ENCODE results near the gene POR.
"Not testable (repeated sequence)": the region's sequence is repeated elsewhere in the genome, so short reads cannot be mapped to it uniquely, and the experiment has no call there.

The POR gene

GRCh38 chr7:75914655-75915415, at the start of gene POR:
Gene POR, plus strand, starts transcription at chr7:75915155. Its CDS starts 38,847 bp downstream, at chr7:75954002.
- DNase-seq (ENCODE audit: low read depth, low spot score) = no peak

- no peak for DNase-seq (ENCODE audit: low read depth, low spot score)
Measured at GRCh38 chr7:75866114-75866488, 48.9 kb upstream of the POR start.

- DNase-seq (ENCODE audit: low read depth, low spot score) = peak; percentile 56
Measured at GRCh38 chr7:75866489-75867389, 48.2 kb upstream of the POR start.

GRCh38 chr7:75867390-75867717, 47.6 kb upstream of the POR start:
- DNase-seq (ENCODE audit: low read depth, low spot score) = no peak

- no peak for DNase-seq (ENCODE audit: low read depth, low spot score)
Measured at GRCh38 chr7:75868153-75868552, 46.8 kb upstream of the POR start.

GRCh38 chr7:75869776-75870379, 45.1 kb upstream of the POR start:
- DNase-seq (ENCODE audit: low read depth, low spot score) = no peak

- DNase-seq (ENCODE audit: low read depth, low spot score) = no peak
Measured at GRCh38 chr7:75870557-75871161, 44.3 kb upstream of the POR start.

GRCh38 chr7:75872073-75872782, 42.7 kb upstream of the POR start:
- DNase-seq (ENCODE audit: low read depth, low spot score) = no peak

GRCh38 chr7:75874180-75874579, 40.8 kb upstream of the POR start:
- DNase-seq (ENCODE audit: low read depth, low spot score) = not testable (repeated sequence)

- no peak for DNase-seq (ENCODE audit: low read depth, low spot score)
Measured at GRCh38 chr7:75875113-75876080, 39.6 kb upstream of the POR start.

GRCh38 chr7:75876126-75876881, 38.7 kb upstream of the POR start:
- DNase-seq (ENCODE audit: low read depth, low spot score) = no peak

GRCh38 chr7:75878312-75878768, 36.6 kb upstream of the POR start:
- no peak for DNase-seq (ENCODE audit: low read depth, low spot score)

GRCh38 chr7:75878769-75879611, 36.0 kb upstream of the POR start, which contains the start of gene RHBDD2:
Gene RHBDD2, plus strand, starts transcription at chr7:75879034. Its CDS starts 49 bp downstream, at chr7:75879083.
- DNase-seq (ENCODE audit: low read depth, low spot score) = peak; percentile 50

GRCh38 chr7:75879771-75880184, 35.2 kb upstream of the POR start:
- DNase-seq (ENCODE audit: low read depth, low spot score) = no peak

- DNase-seq (ENCODE audit: low read depth, low spot score) = no peak
Measured at GRCh38 chr7:75880242-75880641, 34.7 kb upstream of the POR start.

- DNase-seq (ENCODE audit: low read depth, low spot score) = no peak
Measured at GRCh38 chr7:75881436-75882095, 33.4 kb upstream of the POR start.

GRCh38 chr7:75883265-75883824, 31.6 kb upstream of the POR start:
- DNase-seq (ENCODE audit: low read depth, low spot score) = not testable (repeated sequence)

Data from iPS DF 19.7 (cell line).